HG03575 (cell line): ENCODE data around the gene CHST11.

Experiments
- ATAC-seq: cut with Tn5 transposase; IDR thresholded peaks from one replicate; pipeline ENCODE4 v1.9.1; 2021; ENCODE audit not compliant: unreplicated experiment, insufficient number of reproducible peaks, low FRiP score; ENCODE audit errors: extremely low read depth

The CHST11 gene

DNA sequence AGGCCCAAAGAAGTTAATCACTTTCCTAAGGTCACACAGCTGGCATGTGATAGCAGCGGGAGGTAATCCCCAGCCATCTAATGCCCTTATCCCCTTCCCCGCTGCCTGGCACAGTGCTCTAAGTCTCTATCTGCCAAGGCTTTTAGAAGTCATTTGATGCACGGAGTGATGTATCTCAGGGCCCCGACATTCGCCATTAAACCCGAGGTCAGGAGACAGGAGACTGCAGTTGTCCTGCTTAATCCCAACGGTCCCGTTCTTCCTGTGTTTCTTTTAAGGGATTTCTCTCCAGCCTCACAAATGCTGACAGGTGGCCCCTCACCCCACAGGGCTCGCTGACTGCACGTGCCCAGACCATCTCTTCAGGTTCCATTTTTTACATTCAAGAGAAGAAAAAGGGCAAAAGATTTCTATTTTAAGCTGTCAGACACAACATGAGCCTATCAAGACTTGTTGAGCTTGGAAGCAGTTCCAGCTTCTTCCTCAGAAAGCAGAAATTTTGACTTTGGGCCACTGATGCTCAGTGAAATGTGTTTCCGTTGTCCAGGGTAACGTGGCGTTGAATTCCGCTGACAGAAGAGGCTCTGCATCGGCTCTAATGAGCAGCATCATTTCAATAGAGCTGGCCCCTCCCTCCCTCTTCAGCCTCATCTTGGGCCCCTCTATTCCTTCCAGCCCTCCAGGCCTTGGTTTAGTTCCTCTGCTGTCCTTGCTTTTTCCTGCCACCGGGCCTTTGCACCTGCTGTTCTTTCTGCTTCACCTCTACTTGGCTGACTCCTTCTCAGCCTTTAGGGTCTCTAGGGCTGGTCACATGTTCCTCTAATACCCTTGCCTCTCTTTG lies 171.5 kb downstream of the CHST11 start:
- ATAC-seq, result no peak

GRCh38 chr12:104628831-104629135 lies 172.0 kb downstream of the CHST11 start:
- ATAC-seq, result no peak

DNA sequence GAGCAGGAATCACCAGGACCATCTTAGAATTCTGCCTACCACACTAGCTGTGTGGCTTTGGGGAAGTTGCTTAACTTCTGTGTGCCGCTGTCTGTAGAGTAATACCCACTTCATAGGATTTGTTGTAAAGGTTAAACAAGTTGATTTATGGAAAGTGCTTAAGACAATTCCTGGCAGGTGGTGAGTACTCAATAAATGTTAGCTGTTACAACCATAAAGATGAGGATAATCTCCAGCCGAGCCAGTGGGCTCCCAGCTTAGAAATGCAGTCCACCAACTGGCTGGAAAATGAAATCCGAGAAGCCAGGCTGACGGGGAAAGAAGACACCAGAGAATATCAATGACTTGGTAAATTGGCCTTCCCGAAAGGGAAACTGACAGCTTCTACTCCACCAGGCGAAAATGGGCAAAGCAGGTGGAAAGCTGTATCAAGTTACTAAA lies 173.5 kb downstream of the CHST11 start:
- no peak for ATAC-seq

DNA sequence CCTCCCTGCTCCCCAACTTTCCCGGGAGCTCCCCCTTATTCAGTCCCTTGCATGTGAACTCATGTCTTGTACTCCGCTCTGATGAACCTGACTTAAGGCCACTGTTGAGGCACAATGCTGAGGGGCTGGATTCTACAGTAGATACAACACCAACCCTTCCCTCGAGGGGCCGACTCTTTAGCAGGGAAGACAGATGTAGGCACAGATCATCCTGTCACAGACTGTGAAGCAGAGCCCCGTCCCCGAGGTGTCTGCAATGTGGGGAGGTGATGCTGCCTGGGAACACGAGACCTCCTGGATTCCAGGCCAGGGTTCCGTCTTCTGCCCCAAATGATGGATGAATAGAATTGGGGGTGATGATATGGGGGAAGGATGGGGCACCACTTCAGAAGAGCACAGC lies 175.1 kb downstream of the CHST11 start:
- no peak for ATAC-seq

DNA sequence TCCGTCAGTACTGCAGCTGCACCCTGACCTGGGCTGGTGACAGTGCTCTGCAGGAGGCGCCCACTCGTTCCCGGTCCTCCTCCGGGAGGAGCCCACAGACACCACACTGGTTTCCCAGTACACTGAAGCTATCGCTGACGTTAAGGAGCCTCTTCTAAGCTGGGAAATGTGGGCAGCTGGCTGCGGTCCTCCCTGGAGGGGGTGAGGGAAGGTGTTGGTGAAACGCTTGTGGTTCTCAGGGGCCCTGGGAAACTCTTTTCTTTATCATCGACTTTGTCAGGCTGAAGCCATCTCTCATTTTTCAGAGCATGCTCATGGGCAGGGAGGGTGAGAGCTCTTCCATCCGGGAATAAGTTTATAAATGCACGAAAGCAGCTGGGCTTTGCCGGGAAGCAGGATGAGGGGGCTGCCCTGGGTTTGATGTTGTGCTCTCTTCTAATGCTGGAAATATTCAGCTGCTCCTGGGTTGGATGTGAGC lies 176.0 kb downstream of the CHST11 start:
- ATAC-seq, result no peak

GRCh38 chr12:104634044-104634443 lies 177.3 kb downstream of the CHST11 start:
- ATAC-seq, result no peak

DNA sequence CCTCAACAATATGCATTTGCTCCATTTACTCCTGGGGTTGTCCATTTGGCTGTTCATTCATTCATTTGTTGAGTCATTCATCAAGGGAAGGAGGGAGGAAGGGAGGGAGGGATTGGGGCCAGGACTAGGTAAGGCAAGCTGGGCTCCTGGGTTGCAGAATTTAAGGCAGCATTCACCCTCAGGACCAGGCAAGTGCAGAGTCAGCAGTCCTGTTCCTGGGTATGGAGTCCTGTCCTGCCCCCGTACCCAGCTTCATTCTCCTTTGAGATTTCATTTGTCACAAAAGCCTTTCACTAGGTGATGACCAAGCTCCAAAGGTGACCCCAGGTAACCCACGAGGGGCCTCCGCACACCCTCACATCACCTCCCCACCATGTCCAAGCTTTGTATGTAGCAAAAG lies 178.1 kb downstream of the CHST11 start:
- ATAC-seq, result no peak

DNA sequence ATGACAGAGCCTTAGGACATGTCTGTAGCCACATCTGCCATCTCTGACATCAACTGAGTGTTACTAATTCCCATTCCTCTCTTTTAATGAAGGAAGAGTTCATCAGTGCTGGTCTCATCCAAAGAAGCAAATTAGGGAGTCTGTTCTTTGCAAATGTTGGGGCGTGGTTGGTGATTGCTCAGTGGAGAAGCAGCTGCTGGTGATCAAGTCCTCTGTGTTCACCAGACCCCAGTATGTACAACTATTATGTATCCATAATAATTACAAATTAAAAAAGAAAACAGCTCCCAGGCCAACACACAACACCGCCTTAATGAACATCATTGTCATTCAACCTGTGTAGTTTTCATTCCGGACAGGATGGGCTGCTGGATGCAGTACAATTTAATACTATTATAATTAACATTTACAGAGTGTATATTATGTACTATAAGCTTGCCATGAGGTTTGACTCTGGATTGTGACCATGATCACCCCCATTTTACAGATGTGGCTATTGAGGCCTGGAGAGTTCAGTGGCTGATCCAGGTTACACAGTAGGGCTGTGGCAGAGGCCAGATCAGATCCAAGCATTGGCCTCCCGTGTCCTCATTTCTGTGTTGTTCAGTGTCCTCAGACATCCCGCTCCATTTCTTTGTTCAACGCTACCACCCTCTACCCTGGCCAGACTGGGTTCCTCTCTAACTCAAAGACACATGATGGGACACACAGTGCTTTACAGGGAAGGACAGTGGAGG lies 179.0 kb downstream of the CHST11 start:
- ATAC-seq, result no peak

DNA sequence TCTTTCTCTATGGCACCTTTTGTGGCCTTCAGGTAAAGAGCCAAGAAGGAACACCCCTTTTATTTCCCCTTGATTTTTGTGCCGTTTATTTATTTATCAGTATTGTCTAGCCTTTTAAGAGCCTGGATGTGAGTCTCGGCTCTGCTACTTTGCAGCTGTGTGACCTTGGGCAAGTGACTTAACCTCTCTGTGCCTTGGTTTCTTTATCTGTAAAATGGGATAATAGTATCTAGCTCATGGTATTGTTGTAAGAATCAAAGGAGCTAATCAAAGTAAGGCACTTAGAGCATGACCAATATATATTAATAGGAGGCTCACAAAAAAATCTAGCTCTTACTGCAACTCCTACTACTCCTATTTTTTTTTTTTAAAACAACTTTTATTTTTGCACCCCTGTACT lies 179.7 kb downstream of the CHST11 start:
- no peak for ATAC-seq

GRCh38 chr12:104637604-104638003 lies 180.9 kb downstream of the CHST11 start:
- ATAC-seq, result no peak

DNA sequence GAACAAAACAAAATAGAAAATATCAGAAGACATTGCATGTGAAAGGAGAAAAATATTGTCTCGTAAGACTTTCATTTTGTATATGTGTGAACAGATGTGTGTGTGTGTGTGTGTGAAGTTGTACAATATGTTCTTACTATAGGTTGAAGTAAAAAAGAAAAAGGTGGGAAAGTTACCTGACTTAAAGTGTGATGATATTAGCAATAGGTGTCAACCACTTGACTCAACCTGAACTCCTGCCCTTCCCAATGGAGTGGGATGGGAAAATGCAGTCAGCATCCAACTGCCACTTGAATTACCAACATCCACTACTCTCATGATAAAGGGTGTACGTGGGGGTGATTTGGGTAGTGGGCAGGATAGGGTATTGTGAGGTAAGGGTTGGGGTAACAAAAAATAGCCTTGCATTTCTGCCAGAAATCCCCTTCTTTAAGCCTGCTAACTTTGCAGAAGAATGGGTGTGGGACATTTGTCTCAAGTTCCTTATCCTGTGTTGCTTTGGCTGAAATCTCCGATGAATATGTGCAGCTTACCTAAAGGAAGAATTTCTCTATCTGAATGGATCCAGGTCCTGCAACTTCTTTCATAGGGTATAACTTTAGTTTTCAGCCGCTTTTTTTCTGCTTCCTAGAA lies 181.6 kb downstream of the CHST11 start:
- no peak for ATAC-seq

DNA sequence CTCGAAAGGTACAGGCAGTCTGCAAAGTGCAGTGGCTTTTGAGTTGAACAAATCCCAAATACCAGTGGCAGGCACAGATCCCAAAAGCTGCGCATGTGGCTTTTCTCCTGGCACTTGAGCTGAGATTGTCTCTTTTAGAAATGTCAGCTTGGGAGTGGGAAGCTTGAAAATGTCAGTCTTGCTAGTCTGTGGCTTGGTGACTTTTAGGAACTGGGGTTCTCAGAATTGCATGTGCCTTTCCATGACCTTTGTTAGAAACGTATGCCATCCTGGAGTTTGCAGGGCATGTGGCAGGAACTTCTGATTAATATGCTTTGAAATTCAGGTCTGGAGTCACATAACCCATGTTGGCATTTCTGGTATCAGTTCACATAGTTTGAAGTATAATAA lies 182.1 kb downstream of the CHST11 start:
- ATAC-seq, result no peak

DNA sequence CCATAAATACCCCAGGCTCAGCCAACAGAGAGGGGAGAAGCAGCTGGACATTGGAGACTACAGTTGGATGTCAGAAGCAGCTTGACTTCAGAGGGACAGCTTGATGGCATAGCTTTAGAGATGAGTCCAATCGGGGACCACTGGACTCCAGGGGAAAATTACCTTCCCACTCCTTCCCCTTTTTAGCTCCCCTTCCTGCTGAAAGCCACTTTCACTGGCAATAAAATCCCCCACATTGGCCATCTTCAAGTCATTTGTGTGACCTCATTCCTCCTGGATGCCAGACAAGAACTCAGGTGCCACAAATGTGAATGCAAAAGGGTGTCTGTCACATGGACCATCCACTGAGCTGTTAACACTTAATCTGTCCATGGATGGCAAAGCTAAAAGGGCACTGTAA lies 184.2 kb downstream of the CHST11 start:
- no peak for ATAC-seq

- peak; percentile 82 for ATAC-seq
Observed at GRCh38 chr12:104641862-104642261, 185.1 kb downstream of the CHST11 start.

DNA sequence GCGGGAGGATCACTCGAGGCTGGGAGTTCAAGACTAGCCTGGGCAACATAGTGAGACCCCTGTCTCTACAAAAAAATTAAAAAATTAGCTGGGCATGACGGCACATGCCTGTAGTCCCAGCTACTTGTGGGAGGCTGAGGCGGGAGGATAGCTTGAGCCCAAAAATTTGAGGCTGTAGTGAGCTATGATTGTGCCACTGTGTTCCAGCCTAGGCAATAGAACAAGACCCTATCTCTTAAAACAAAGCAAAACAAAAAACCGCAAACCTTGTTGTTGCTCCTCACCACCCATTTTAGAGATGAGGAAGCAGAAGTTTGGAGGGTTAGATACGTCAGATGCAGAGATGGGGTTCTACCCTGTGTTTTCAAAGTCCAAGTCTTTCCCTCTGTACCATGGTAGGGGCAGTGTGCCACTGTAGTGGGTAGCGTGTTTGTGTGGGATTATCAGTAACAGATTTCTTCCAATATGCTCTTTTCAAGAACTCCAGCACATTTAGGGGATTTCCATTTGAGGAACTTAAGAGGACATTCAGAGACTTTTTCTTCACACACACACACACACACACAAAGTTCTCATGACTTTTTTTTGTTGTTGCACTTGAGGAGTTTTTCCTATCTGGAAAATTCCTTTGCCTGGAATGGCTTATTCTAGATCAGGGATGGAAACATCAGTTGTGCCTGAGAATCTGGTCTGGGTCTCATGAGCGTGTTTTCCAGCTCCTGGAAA lies 186.5 kb downstream of the CHST11 start:
- ATAC-seq, result no peak

- no peak for ATAC-seq
Observed at GRCh38 chr12:104643819-104644669, 187.3 kb downstream of the CHST11 start.

- ATAC-seq, result no peak
Observed at GRCh38 chr12:104648756-104649155, 192.0 kb downstream of the CHST11 start.

DNA sequence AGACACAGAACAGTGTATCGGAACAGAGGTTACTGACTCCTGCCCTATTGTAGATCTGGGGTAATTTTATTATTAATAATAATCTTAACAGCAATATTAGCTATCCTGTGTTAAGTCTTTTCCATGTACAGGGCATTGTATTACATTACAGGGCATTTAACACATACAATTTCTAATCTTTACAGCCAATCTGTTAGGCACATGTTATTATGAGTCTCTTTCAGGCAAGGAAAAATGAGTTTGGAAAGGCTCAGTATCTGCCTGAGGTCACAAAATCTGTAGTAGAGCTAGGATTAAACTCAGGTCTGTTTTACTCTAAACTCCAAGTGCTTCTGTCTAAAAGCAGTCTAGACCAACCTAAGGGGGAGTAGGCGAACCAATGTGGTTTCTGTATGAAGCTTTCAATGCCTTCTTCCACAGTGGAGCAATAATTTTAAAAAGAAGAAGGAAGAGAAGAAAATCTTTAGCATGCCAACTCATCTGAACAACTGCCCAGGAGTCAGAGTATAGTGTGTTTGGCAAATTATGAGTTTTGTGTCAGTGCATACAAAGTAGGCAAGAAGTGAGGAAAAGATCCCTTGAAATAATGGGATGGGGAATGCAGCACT lies 192.6 kb downstream of the CHST11 start:
- ATAC-seq, result no peak
